Thoracic aorta (tissue), 2 donors: ENCODE data around the gene DNASE2. TPM values are rescaled to one million over a fixed set of nuclear protein-coding genes. Genes with fewer than 3 reads are reported as not detected.
"Not testable (repeated sequence)": the region's sequence is repeated elsewhere in the genome, so short reads cannot be mapped to it uniquely, and the experiment has no call there.

Experiments
- ATAC-seq: fragments of 150-250 bp; one replicate; pipeline ENCODE4 v1.8.0; 2017; ENCODE audit warnings: low read depth; ENCODE audit not compliant: insufficient number of reproducible peaks, low FRiP score
- DNase-seq: peaks from one replicate; pipeline ENCODE4 v3.0.0-alpha.2; 2020; ENCODE audit warnings: low spot score
- H3K27ac ChIP-seq, 2 donors: fragments of 200-600 bp; sonication (generic); 1 replicate in 1 of 2; 2 replicates in 1 of 2; pipeline ENCODE4 v1.5.1; 2016; ENCODE audit warnings: mild to moderate bottlenecking in 2 of 2, moderate library complexity in 2 of 2
- H3K27me3 ChIP-seq: fragments of 200-600 bp; sonication (generic); replicated peaks from 2 replicates; pipeline ENCODE4 v1.6.0; 2016; ENCODE audit warnings: mild to moderate bottlenecking; ENCODE audit not compliant: insufficient read depth
- H3K36me3 ChIP-seq: fragments of 200-600 bp; sonication (generic); one replicate; pipeline ENCODE4 v1.5.1; 2016
- H3K4me1 ChIP-seq, 2 donors: fragments of 200-600 bp; sonication (generic); 1 replicate in 1 of 2; 2 replicates in 1 of 2; pipeline versions ENCODE4 v1.5.1 to v1.6.0; 2016; ENCODE audit warnings: low read depth in 2 of 2, mild to moderate bottlenecking in 1 of 2; ENCODE audit not compliant: control insufficient read depth in 1 of 2
- H3K4me3 ChIP-seq: fragments of 200-600 bp; sonication (generic); 2 replicates; pipeline ENCODE4 v1.5.1; 2016; ENCODE audit warnings: mild to moderate bottlenecking
- H3K9me3 ChIP-seq: fragments of 200-600 bp; sonication (generic); 2 replicates; pipeline ENCODE4 v1.5.1; 2016
- total RNA-seq, 2 donors: library from RNA; depleted of rRNA; stranded (reverse); fragments of >200 nt; gene quantifications; one replicate each; pipeline versions ENCODE4 v1.1.0 to v1.2.3, GENCODE V29; 2016
- TF ChIP-seq, protein P1 (sequence below): fragments of 200-600 bp; sonication (generic); IDR thresholded peaks from one replicate; pipeline ENCODE4 v1.5.1; 2019; ENCODE audit warnings: antibody characterized with exemption

DNASE2 gene
- total RNA-seq, 2 donors from 2014 or later = 24.0 to 53.3 TPM

DNA sequence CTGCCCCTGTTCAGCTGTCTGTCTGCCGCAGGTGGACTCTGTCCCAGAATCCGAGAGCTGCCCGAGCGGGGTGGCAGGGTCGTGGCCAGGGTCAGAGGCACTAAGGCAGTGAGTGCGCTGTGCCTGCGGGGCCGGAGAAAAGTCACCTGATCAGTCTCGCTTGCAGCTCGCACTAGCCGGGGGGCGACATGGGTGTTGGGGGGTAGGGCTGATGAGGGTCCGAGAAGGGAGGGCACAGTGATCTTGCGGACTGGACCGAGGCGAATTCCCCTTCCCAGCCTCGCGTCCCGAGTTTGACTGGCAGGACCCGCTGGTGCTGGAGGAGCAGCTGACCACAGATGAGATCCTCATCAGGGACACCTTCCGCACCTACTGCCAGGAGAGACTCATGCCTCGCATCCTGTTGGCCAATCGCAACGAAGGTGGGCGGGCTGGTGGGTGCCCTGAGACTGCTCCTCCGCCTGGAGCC, 10.3 kb upstream of the DNASE2 start:
- Histone ChIP-seq H3K4me3 (peak overlapping the region; percentile 83), H3K36me3 (peaks cover 9% of the 10 kb centered on the region), H3K4me1 (peaks cover 4 to 17% of the 10 kb centered on the region in 2 donors), H3K27ac (peak overlapping the region; percentile 55 to 81), H3K27me3 (no peaks in the 10 kb centered on the region), H3K9me3 (no peaks in the 10 kb centered on the region)
- no peak for DNase-seq
- no peak for ATAC-seq
- TF ChIP-seq, protein P1, sequence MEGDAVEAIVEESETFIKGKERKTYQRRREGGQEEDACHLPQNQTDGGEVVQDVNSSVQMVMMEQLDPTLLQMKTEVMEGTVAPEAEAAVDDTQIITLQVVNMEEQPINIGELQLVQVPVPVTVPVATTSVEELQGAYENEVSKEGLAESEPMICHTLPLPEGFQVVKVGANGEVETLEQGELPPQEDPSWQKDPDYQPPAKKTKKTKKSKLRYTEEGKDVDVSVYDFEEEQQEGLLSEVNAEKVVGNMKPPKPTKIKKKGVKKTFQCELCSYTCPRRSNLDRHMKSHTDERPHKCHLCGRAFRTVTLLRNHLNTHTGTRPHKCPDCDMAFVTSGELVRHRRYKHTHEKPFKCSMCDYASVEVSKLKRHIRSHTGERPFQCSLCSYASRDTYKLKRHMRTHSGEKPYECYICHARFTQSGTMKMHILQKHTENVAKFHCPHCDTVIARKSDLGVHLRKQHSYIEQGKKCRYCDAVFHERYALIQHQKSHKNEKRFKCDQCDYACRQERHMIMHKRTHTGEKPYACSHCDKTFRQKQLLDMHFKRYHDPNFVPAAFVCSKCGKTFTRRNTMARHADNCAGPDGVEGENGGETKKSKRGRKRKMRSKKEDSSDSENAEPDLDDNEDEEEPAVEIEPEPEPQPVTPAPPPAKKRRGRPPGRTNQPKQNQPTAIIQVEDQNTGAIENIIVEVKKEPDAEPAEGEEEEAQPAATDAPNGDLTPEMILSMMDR = no peak

- DNase-seq = peak; percentile 95
- H3K27ac ChIP-seq = peak within 1 kb of the TSS; percentile 55 to 81
- TF ChIP-seq, protein P1 = no peak
- H3K4me1 ChIP-seq = peaks cover 5 to 17% of the 10 kb centered on the region in 2 donors
- H3K9me3 ChIP-seq = no peaks in the 10 kb centered on the region
- peaks cover 3% of the 10 kb centered on the region for H3K36me3 ChIP-seq
- H3K27me3 ChIP-seq = no peaks in the 10 kb centered on the region
- peak; percentile 94 for ATAC-seq
- H3K4me3 ChIP-seq = peak within 1 kb of the TSS; percentile 83
Observed at GRCh38 chr19:12890787-12891552, 9.7 kb upstream of the DNASE2 start, which contains the start of gene GCDH. Gene GCDH (plus strand): TSS chr19:12891160. CDS start chr19:12891305, 145 bp downstream.

GRCh38 chr19:12890299-12890786, 9.1 kb upstream of the DNASE2 start:
- not testable (repeated sequence) for H3K27me3 ChIP-seq, DNase-seq, H3K9me3 ChIP-seq, H3K36me3 ChIP-seq, ATAC-seq
- Histone ChIP-seq H3K4me1 (peaks cover 10 to 23% of the 10 kb centered on the region in 2 donors), H3K27ac (peak overlapping the region; percentile 55 to 64), H3K4me3 (peak overlapping the region; percentile 83)

DNA sequence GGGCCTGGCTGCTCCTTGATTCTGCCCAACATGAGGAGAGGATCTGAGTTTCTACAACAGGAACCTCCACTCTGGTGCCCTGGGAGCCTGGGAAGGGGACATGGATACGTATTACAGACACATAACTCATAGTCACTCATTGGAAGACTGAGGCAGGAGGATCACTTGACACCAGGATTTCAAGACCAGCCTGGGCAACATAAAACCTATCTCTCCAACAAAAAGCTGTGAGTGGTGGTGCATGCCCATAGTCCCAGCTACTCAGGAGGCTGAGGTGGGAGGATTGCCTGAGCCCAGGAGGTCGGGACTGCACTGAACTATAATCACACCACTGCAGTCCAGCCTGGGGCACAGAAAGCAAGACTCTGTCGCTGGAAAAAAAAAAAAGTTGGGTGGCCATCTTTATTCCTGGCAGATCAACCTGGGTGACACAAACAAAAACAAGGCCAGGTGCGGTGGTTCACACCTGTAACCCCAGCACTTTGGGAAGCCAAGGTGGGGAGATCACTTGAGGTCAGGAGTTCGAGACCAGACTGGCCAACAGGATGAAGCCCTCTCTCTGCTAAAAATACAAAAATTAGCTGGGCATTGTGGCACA, 6.9 kb upstream of the DNASE2 start:
- Histone ChIP-seq H3K27me3 (no peaks in the 10 kb centered on the region), H3K27ac (no peak overlapping the region), H3K9me3 (no peaks in the 10 kb centered on the region), H3K4me3 (no peak overlapping the region), H3K4me1 (peaks cover 12 to 32% of the 10 kb centered on the region in 2 donors), H3K36me3 (no peaks in the 10 kb centered on the region)
- TF ChIP-seq, protein P1 = no peak
- ATAC-seq = no peak
- no peak for DNase-seq

GRCh38 chr19:12886969-12887747, 5.9 kb upstream of the DNASE2 start, which contains the start of gene KLF1:
Gene KLF1 (minus strand): TSS chr19:12887201. CDS start chr19:12887140, 61 bp downstream.
- peaks cover 12 to 28% of the 10 kb centered on the region in 2 donors for H3K4me1 ChIP-seq
- ATAC-seq (no peak), DNase-seq (no peak)
- H3K9me3 ChIP-seq = no peaks in the 10 kb centered on the region
- TF ChIP-seq, protein P1 = no peak
- H3K36me3 ChIP-seq = no peaks in the 10 kb centered on the region
- no peaks in the 10 kb centered on the region for H3K27me3 ChIP-seq
- H3K27ac ChIP-seq = no peak within 1 kb of the TSS
- H3K4me3 ChIP-seq = peak within 1 kb of the TSS; percentile 63
